AG04450 (cell line): ENCODE measurements around the gene SLC25A36. TPM values are rescaled to one million over a fixed set of nuclear protein-coding genes. Genes with fewer than 3 reads are reported as not detected.
"Not testable (repeated sequence)": the region's sequence is repeated elsewhere in the genome, so short reads cannot be mapped to it uniquely, and the experiment has no call there.

Source experiments
- CTCF ChIA-PET: fragments of 300-600, 350-600 bp; formaldehyde crosslinking; extraction: SDS; loops from one replicate; lab custom pipeline; 2022; ENCODE audit warnings: antibody characterized with exemption, inconsistent platforms; lab: Charles Lee
- POLR2A ChIA-PET: fragments of 350-600 bp; formaldehyde crosslinking; extraction: SDS; loops from one replicate; lab custom pipeline; 2021; ENCODE audit warnings: antibody characterized with exemption, inconsistent platforms; lab: Yijun Ruan, JAX
- DNase-seq: peaks from one replicate; pipeline ENCODE4 v3.0.0-alpha.2; 2011; ENCODE audit warnings: low read depth, low spot score
- H3K27ac ChIP-seq: one replicate; pipeline ENCODE4 v1.5.1; 2012; ENCODE audit warnings: low read depth, low read length, control low read depth
- H3K27me3 ChIP-seq: one replicate; pipeline ENCODE4 v1.6.0; 2012; ENCODE audit warnings: low read length; ENCODE audit not compliant: control insufficient read depth, insufficient read depth
- H3K4me3 ChIP-seq: 2 replicates; pipeline ENCODE4 v1.5.1; 2011; ENCODE audit warnings: mild to moderate bottlenecking, low read depth, low read length, control low read depth
- H3K9me3 ChIP-seq: 2 replicates; pipeline ENCODE4 v1.5.1; 2012; ENCODE audit warnings: low read length; ENCODE audit not compliant: control insufficient read depth, insufficient read depth
- polyA plus RNA-seq: library from polyadenylated mRNA; depleted of rRNA; stranded (reverse); fragments of >200 nt; gene quantifications from 2 replicates; pipeline ENCODE4 v1.2.3, GENCODE V29; 2011
- TF ChIP-seq, protein P1 (sequence below): IDR thresholded peaks from 2 replicates; pipeline ENCODE4 v1.5.1; 2011; ENCODE audit warnings: low read depth, low read length, control low read depth, inconsistent platforms

The SLC25A36 gene
- polyA plus RNA-seq, 1 experiment = 104 TPM

DNA sequence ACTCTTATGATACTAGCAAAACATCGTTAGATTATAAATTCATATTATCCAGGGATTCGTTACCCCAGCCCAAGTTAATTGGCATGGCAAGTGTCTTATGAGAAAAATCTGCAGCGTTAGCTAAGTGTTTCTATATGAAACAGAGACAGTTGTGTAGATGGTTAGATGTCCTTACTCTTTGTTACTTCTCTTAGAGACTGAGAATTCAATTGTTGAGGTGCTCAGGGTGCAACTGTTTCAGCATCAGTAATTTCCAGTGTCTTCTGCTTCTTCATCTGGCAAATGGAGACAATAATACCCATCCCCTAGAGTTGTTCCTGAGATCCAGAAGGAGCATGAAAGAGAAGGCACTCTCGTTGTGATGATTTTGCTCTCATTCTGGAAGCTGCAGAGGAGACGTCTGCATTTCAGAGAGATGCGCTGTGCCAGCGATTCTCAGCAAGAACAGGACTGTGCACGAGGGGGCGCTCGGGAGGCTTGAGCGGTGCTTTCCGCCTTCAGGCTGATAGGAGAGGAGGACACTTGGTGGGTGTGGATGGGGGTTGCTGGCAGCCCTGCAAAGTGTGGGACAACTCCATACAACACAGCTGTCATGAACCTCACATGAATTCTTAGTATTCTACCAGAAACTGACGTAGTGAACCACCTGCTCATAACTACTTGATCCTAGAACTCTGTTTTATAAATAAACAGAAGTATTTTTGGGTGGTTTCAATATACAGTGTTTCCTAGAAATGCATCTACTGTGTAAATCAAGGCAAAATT, 69.8 kb downstream of the SLC25A36 start:
- POLR2A ChIA-PET = no interaction called here
- TF ChIP-seq, protein P1, sequence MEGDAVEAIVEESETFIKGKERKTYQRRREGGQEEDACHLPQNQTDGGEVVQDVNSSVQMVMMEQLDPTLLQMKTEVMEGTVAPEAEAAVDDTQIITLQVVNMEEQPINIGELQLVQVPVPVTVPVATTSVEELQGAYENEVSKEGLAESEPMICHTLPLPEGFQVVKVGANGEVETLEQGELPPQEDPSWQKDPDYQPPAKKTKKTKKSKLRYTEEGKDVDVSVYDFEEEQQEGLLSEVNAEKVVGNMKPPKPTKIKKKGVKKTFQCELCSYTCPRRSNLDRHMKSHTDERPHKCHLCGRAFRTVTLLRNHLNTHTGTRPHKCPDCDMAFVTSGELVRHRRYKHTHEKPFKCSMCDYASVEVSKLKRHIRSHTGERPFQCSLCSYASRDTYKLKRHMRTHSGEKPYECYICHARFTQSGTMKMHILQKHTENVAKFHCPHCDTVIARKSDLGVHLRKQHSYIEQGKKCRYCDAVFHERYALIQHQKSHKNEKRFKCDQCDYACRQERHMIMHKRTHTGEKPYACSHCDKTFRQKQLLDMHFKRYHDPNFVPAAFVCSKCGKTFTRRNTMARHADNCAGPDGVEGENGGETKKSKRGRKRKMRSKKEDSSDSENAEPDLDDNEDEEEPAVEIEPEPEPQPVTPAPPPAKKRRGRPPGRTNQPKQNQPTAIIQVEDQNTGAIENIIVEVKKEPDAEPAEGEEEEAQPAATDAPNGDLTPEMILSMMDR = peak; percentile 84
- CTCF ChIA-PET = interaction anchor here (0.6 to 7.1 kb wide), 13 partner anchors 9 to 187 kb away, joined by 3 to 63 read pairs (median 5); no protein-coding TSS in a partner anchor

DNA sequence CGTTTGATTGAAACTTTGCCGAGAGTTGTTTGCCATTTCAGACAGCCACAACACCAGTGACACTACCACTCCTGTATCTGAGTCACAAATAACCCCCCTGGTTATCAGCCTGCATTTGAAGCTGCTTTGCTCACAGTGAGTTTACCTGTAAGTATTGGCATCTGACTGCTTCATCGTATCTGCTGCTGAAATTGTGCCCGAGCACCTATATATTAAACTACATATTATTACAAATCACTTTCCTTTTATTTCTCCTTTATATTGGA, 70.3 kb downstream of the SLC25A36 start:
- H3K27me3 ChIP-seq = peaks cover 2% of the 10 kb centered on the region
- no peaks in the 10 kb centered on the region for H3K9me3 ChIP-seq
- no peak overlapping the region for H3K27ac ChIP-seq
- TF ChIP-seq, protein P1 = no peak
- DNase-seq = no peak
- CTCF ChIA-PET = interaction anchor here (0.9 to 7.1 kb wide), 10 partner anchors 9 to 186 kb away, joined by 3 to 63 read pairs (median 6); no protein-coding TSS in a partner anchor
- POLR2A ChIA-PET = no interaction called here
- no peak overlapping the region for H3K4me3 ChIP-seq

More for the DNA sequence above, 69.8 kb downstream of the SLC25A36 start:
- Histone ChIP-seq H3K9me3 (no peaks in the 10 kb centered on the region), H3K27me3 (peaks cover 2% of the 10 kb centered on the region), H3K4me3 (no peak overlapping the region), H3K27ac (no peak overlapping the region)
- peak; percentile 20 for DNase-seq

DNA sequence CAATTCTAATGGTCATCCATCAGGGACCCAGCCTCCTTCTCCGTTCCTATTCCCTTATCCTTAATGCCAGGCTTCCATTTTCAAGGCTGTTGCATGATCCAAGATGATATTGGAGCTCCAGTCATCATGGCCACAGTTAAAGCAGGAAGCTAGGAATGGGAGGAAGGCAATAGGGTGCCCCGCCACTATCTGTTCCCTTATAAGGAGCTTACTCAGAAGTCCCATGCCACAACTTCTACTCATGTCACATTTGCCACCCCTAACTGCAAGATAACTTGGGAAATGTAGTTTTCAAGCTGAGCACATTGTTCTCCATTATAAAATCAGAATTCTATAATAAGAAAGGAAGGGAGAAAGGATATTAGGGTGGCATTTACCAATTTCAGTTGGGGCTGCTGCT, 70.9 kb downstream of the SLC25A36 start:
- CTCF ChIA-PET = interaction anchor here (0.9 to 7.1 kb wide), 8 partner anchors 8 to 180 kb away, joined by 3 to 63 read pairs (median 5); no protein-coding TSS in a partner anchor
- TF ChIP-seq, protein P1 = no peak
- DNase-seq = no peak
- Histone ChIP-seq H3K27ac (no peak overlapping the region), H3K4me3 (no peak overlapping the region), H3K9me3 (no peaks in the 10 kb centered on the region), H3K27me3 (peaks cover 2% of the 10 kb centered on the region)
- POLR2A ChIA-PET = no interaction called here

DNA sequence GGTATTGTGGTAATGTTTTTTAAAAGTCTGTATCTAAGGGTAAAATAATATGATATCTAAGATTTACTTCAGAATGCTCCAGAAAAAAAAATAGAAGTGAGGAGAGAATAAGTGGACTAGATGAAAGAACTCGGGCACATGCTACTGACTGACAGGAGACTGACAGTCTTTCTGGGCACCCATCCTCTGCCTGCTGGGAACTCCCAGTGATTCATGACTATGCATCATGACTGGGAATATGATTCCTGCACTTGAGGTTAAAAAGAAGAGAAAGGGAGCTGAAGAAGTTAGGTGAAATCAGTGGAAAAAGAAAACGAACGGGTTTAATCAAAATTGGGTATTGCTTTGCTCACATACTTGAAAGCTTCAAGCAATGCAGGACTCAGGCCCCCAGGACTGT, 73.8 kb downstream of the SLC25A36 start:
- TF ChIP-seq, protein P1 = no peak
- POLR2A ChIA-PET = no interaction called here
- CTCF ChIA-PET = interaction anchor here (1.1 to 7.1 kb wide), 3 partner anchors 16 to 177 kb away, joined by 3 to 63 read pairs (median 9); no protein-coding TSS in a partner anchor
- peaks cover 2% of the 10 kb centered on the region for H3K27me3 ChIP-seq
- no peak overlapping the region for H3K27ac ChIP-seq
- no peak for DNase-seq
- H3K9me3 ChIP-seq = no peaks in the 10 kb centered on the region
- no peak overlapping the region for H3K4me3 ChIP-seq

DNA sequence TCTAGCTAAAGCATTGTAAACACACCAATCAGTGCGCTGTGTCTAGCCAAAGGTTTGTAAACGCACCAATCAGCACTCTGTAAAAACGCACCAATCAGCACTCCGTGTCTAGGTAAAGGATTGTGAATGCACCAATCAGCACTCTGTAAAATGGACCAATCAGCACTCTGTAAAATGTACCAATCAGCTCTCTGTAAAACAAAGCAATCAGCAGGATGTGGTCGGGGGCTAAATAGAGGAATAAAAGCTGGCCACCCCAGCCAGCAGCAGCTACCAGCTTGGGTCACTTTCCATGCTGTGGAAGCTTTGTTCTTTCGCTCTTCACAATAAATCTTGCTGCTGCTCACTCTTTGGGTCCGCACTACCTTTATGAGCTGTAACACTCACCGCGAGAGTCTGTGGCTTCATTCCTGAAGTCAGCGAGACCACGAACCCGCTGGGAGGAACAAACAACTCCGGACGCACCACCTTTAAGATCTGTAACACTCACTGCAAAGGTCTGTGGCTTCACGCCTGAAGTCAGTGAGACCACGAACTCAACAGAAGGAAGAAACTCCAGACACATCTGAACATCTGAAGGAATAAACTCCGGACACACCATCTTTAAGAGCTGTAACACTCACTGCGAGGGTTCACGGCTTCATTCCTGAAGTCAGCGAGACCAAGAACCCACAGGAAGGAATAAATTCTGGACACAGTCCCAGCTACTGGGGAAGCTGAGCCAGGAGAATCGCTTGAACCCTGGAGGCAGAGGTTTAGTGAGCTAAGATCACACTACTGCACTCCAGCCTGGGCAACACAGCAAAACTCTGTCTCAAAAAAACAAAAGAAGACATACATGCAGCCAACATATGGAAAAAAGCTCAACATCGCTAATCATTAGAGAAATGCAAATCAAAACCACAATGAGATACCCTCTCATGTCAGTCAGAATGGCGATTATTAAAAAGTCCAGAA, 76.0 kb downstream of the SLC25A36 start:
- DNase-seq, H3K27ac ChIP-seq, H3K4me3 ChIP-seq, H3K27me3 ChIP-seq, POLR2A ChIA-PET, H3K9me3 ChIP-seq, CTCF ChIA-PET: not testable (repeated sequence)
